Measurements from ENCODE around the gene PODNL1.

The PODNL1 gene

GRCh38 chr19:13887517-13887916 lies 50.7 kb downstream of the PODNL1 start:
- FAIRE-seq = no peak

GRCh38 chr19:13887018-13887436 lies 51.2 kb downstream of the PODNL1 start:
- no peak for FAIRE-seq

DNA sequence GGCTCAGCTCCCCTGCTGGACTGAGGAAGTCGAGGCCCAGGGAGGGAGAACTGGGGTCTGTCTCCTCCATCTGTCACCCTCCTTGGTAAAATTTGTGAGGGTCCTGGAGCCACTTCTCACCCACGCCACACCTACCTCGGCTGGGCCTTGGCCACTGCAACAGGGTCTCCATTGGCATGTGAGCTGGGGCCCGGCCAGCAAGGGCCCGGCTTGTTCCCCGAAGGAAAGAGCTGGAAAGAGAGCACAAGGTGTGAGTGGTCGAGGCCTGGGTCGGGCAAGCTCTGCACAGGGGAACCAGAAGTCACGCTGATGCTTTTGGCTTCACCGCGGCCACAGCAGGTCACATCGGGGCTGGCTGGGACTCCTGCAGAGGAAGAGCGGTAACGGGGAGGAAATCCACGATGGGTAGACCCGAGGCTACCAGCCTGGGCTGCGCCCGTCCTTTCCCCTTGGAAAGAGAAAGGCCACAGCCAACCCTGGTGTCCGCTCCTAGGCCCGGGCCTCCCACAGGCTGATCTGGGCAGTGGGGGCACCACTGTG lies 52.3 kb downstream of the PODNL1 start:
- FAIRE-seq = no peak

- FAIRE-seq = no peak
Observed at GRCh38 chr19:13884726-13885591, 53.3 kb downstream of the PODNL1 start.

- FAIRE-seq = no peak
Observed at GRCh38 chr19:13883516-13884064, 54.6 kb downstream of the PODNL1 start.

DNA sequence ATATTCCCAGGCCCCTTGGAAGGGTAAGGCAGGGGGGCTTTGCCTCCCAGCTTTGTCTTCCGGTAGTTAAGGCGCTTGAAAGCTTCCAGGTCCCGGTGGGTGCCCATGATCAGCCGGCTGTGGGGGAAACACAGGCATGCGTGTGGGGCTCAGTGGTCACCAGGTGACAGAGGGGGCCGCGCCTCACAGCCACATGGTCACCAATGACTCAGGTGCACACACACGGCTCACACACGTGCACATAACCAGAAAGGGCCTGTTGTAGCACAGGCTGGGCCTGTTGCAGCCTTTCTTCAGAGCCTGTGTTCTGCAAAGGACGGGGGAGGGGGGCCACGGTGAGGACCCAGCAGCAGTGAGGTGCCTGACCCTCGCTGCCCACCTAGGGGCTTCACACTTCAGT lies 55.4 kb downstream of the PODNL1 start:
- FAIRE-seq = no peak

DNA sequence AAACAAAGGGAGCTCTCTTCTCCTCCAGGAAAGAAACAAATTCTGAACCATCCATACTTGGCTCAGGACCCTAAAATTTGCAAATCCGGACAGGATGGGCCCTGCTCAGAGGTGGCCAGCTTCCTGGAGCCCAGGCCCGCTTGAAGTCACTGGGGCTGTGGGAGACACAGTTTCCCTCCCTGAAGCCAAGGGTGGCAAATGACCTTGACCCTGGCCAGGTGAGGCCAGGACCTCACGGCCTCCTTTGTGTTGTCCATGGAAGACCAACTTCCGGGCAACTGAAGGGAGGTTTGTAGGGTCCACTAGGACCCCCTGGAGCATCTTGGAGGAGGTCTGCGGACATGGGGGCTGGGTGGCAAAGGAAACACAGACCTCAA lies 55.8 kb downstream of the PODNL1 start:
- FAIRE-seq = no peak

DNA sequence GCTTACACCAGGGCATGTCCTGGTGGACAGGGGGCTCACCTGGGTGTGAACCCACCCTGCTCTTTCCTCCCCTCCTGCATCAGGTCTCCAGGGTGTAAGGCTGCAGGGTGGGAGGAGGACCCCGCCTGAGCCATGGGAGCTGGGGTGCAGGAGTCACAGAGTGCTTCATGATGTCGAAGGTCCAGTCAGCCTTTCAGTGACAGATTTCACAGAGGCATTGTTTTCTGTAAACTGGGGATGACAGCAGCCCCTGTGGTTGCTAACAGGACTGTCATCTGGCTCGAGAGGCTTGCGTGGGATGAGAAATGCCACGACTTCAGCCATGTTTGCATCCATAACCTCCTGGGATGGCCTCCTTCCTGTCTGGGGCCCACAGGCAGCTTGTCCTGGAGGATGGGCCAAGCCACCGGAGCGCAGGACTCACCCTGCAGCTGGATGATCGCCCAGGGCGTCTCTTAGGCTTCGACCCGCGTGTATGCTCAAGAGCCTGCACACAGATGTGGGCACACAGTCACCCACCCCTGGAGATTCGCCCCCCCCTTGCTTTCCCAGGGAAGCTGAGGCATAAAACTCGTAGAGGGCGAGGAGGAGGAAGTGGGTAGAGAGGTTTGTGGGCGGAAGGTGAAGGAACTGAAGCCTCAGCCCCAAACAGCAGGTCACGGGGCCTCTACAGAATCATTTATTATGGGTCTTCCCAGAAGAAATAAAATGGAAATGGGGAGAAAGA lies 56.4 kb downstream of the PODNL1 start:
- no peak for FAIRE-seq

GRCh38 chr19:13881251-13881691 lies 56.9 kb downstream of the PODNL1 start:
- FAIRE-seq = no peak

Measured in colon (tissue), 2 donors.